Gastroesophageal sphincter (tissue), 3 donors: ENCODE data around the gene NRL.

ENCODE experiments used
- CTCF ChIP-seq, 4 experiments: fragments of 200-600 bp in 2 of 4; fragments of 450-650 bp in 2 of 4; sonication (generic) in 1 of 4; IDR thresholded peaks; one replicate each; pipeline ENCODE4 v1.5.1; 2017 to 2019; ENCODE audit warnings: antibody characterized with exemption in 4 of 4, mild to moderate bottlenecking in 2 of 4, moderate library complexity in 2 of 4
- EP300 ChIP-seq: sonication (generic); formaldehyde crosslinking; IDR thresholded peaks from one replicate; pipeline ENCODE4 v1.6.1; 2017; ENCODE audit warnings: antibody characterized with exemption, mild to moderate bottlenecking
- POLR2A ChIP-seq, 2 donors: fragments of 450-650 bp; IDR thresholded peaks; one replicate each; pipeline ENCODE4 v1.6.1; 2017; ENCODE audit warnings: antibody characterized with exemption in 2 of 2, mild to moderate bottlenecking in 2 of 2, moderate library complexity in 1 of 2

GRCh38 chr14:24145219-24145618 lies 30.5 kb upstream of the NRL start:
- TF ChIP-seq EP300 (no peak), CTCF (IDR thresholded peaks at IDR 0.05) (no peak), POLR2A (IDR thresholded peaks at IDR 0.05) (no peak)
